Measurements from ENCODE around the gene AUTS2.

AUTS2 gene

DNA sequence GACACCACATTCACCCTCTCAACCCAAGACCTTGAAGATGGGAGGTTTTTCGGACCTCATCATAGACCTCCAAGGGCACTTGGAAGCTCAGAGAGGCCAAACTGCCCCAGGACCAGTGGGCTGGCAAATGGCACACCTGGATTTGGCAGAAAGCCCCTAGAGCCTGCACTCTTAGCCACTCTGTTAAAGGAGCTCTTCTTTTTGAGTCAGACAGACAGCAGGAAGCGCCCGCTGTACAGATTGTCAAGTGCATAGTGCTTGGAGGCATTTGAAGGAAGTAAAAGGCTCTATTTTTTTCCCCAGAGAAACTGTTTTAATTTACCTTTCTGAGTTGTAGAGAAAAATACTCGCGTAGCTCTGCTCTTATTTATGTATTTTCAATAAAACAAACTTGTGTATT is 1125.1 kb downstream of the AUTS2 start:
- no peak for DNase-seq

DNA sequence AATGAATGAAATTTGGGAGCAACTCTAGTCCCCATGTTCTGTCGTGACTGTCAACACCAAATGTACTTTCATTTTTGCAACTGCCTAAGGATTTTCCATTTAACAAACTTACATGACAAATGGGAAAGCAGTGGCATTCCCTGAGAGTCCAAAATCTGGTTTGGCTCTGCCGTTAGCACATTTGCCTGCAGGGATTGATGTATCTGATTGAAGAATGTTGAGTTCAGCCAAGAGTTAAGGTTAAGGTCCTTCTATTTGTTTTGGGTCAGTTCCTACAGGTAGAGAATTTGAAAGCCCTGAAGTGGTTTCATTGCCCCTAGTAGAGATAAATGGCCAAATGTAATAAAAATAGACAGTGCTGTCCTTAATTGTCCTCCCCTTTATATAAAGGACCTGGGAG is 1127.2 kb downstream of the AUTS2 start:
- DNase-seq: no peak

DNA sequence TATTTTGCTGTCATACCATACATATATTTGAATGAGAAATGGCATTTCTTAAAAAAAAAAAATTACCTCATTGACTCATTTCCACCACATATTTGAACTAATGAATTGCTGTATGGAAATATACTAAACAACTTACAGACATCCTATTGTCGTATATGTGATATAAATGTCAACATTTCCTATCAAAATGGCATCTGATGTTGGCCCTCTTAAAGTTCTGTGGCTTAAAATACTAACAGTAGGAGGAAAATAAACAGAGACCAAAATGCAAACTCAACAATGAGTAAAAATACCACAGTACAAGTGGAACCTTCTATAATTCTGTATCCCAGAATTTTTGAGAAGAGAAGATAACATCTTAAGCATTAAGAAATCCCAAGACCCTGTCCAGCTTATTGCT is 1128.0 kb downstream of the AUTS2 start:
- DNase-seq: no peak

DNA sequence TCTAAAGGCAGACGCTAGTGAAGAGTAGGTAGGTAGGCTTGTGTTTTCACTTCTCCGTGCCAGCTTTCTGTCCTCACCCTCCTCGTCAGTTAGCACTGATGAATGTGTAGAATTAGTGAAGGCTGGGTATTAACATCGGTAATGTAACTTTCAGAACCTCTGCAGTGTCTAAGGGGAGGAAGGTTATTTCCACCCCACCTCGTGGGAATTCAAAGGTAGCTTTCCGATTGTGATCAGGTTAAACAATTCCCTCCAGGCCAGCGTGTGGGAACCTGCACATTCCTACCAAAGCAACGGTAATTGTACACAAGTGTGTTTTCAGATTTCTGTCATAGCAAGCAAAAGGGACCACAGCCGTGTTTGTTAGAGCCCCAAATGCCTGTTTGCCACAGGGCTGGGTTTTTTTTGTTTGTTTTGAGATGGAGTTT is 1128.7 kb downstream of the AUTS2 start:
- no peak for DNase-seq

DNA sequence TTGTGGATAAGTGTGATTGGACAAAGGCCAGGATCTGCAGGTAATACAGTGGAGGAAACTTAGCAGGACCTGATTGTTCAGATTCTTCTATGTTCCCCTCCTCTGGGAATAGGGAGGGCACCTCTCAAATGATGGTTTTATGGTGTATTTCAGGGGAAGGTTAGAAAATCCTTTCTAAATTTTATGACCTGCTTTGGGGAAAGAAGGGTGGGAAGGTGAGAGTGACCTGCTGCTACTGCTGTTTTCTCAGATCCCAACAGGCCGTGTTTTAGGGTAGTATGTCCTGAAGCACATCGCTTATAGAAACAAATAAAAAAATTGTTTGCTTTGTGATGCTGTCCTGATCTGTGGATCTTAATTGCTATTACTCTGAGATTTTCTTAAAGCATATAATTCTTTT is 1129.6 kb downstream of the AUTS2 start:
- DNase-seq: no peak

DNA sequence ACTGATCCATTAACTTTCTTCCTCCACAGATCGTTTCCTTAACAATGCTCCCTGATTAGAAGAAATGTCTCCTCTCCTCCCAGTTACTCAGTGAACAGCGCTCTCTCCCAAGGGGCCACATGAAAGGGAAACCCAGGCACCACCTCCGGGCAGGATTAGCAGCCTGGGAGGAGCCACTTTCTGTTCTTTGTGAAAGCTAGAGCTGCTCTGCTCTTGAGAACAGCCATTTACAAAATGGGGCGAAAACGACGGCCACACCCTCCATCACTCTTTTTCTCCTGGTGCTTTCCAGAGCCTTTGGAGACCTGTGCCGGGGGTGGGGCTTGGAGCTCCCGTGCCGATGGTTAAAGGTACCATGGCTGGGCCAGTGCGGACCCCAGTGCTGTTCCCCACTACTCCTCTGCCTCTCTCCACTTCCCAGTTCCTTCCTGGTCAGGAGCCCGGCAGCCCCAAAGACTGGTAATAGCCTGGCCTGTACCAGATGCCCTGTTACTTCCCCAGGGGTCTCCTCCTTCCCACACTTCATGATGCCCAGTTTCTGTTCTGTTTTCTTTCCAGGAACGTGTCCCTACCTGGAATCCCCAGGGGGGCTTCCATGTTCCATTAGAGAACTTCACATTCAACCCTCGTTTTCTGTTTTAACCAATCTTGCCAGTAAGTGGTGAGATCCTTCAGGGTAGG is 1130.7 kb downstream of the AUTS2 start:
- DNase-seq: no peak

DNA sequence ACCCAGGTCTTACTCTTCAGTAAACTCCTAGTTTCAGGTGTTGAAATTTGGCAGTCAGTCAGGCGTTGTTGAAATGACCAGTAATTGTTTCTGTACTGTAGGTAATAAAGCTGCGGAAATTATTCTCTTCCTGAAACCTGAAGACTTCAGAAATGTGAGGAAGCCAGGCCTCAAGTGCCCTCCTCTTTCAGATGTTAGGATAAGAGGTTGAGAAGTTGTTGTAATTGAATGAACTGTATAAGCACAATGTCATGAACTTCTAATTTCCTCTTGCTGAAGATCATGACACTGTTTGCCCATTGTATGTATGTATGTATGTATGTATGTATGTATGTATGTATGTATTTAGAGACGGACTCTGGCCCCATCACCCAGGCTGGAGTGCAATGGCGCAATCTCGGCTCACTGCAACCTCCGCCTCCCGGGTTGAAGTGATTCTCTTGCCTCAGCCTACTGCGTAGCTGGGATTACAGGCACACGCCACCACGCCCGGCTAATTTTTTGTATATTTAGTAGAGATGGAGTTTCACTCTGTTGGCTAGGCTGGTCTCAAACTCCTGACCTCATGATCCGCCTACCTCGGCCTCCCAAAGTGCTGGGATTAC is 1131.4 kb downstream of the AUTS2 start:
- DNase-seq: peak; percentile 88

DNA sequence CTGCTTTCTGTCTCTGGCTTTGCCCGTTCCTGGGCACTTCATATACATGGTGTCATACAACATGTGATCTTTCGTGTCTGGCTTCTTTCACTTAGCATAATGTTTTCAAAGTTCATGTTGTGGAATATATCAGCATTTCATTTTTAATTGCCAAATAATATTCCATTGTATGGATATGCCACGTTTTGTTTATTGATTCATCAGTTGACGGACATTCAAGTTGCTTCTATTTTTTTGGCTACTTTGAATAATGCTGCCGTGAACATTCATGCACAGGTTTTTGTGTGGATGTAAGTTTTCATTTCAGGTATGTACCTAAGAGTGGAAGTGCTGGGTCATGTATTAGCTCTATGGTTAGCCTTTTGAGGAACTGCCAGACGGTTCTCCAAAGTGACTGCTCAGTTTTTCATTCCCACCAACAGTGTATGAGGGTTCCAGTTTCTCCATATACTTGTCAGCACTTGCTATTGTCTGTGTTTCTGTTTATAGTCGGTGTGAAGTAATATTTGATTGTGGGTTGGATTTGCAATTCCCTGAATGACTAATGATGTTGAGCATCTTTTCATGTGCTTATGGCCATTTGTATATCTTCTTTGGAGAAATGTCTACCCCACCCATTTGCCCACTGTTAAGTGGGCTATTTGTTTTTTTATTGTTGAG is 1132.3 kb downstream of the AUTS2 start:
- DNase-seq: no peak

DNA sequence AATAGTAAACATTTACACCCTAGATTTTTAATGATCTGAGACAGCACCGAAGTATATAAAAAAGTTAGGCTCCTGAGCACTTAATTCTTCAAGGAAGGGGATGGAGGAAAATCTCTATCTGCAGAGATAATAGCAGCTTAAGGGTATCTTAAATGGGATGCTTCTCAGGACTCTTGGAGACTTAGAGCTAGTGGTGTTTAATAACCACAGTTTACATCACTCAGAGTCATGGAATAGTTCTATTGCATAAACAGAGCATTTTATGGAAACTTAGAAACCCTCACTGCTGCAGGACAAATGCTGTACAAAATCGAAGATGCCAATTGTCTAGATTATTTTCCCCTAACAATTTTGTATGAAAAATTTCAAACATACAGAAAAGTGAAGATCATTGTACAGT is 1134.8 kb downstream of the AUTS2 start:
- DNase-seq: no peak

DNA sequence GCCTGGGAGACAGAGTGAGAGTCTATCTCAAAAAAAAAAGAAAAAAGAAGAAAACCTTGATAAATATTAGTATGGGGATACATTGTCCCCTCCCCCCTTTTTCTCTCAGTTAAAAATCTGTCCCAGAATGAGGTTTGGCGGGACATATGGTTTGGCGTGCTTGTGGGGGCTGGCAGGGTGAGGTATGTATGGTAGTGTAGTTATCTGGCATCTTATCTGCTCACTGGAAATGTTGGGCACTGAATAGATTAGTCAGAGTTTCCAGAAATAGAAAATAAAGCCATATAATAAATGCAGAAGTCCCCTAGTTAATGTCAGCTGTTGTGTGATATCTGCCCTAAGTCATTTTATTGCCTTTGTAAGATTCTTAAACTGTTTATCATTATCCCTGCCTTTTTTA is 1136.1 kb downstream of the AUTS2 start:
- no peak for DNase-seq

DNA sequence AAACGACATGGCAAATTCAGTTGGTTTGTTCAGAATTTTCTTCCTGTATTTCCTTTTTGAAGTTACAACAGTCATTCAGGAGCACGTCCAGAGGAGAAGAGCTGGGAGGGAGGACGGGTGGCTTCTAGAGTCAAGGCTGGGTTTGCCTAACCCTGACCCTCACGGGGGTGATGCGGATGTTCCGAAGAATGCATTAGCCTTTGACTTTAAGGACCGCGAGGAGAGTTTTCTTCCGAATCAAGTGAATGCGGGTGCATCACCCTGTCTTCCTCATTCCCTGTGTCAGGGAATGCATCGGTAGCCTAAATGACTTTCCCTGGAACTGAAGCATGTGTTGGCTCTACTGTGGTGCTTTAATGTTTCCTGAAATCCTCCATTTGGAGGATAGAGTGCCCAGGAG is 1137.0 kb downstream of the AUTS2 start:
- no peak for DNase-seq

DNA sequence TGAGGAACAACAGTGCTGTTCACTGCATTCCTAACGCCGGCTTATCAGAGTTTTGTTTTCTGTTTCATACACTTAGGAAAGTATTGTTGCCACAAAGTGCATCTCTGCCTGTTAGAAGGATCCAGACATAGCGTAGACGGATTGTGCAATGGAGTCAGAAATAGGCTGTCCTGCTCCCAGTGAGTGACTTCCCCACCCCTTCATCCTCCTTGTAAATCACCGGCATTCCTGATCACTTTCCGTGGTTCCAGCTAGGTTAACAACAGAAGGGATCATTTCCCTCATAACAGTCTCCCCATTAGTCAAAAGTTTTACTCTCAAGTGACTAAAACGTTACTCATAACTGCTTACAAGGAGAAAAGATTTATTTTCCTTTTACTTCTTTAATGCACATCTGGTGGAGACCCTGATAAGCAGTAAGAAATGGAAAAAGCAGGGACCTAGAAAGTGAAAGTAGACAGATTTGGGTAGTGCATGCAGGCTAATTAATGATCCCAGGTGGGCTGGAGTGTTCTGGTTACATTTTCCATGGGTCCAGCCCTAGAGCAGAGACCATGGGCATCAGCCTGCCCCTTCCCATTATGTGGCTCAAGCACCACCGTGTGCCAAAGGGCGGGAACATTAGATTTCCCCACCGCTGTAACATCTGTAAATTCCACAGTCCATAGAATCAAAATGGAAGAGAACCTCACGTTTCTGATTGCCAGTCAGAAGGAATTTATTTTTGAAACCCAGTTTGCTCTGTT is 1138.6 kb downstream of the AUTS2 start:
- no peak for DNase-seq

DNA sequence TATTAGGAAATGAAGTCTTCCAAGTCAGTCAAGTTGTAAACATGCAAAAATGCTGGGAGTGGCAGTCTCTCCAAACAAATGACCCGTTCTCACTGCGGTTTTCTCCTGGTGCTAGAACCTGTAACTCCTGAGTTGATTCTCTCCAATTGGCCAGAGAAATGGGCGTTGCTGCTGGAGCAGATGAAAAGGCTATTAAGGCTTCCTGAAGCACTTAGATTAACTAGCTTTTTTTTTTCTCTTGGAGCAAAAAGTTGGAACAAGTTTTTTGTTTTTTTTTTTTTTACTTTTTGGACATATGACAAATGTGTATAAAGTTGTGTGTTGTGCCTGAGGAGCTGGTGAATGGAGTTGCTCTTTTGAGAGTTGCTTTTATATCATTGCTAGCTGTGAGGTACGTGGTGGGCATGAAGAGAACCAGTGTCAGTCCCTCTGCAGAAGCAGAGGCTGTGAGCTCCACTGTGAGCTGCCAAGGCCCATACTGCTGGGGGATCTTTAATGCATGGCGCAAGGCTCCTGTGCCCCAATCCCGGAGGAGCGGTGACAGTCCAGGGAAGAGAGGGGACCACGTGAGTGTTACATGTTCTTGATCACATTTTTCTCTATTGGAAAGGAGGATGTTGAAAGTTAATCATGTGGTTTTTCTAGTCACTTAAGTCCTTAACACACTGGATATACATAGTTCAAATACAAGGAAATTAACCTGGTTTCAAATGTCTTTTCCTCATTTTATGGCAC is 1140.0 kb downstream of the AUTS2 start:
- DNase-seq: no peak

DNA sequence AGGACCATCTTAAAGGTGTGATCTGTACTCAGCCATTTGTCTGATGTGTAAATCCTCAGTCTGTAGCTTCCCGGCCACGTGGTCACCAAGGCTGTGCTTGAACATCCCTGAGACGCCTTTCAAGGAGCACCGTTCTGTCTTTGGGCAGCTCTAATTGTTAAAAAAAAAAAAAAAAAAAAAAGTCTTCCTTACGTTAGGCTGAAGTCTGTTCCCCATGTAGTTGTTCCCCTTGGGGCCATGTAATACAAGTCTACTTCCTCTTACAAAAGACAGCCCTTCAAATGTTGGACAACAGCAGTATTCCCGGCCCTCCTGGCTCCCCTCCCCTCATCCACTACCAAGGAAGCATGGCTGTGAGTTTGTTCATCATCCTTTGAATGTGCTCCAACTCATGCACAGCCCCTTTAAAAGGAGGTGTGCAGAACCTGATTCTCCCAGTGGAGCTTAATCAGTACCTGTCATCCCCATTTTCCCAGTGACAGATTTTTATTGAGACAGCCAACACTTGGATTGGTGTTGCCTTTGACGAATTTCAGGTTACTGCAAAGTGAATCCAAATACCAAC is 1141.5 kb downstream of the AUTS2 start:
- DNase-seq: no peak

DNA sequence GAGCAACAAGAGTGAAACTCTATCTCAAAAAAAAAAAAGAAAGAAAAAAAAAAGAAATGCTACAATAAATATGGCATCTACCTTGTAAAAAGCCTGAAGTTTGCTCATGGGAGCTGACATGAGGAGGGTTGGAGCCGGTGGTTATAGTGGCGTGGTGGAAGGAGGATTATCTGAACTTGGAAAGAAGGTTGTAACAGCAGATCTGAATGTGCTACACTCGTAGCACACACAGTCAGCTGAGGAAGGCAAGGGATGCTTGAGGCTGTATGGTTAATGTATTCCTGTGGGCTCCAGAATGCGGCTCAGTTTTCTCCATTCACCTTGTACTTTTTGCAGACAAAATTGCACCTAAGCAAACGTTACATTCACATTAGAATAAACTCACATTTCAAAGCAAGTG is 1143.4 kb downstream of the AUTS2 start:
- DNase-seq: no peak

DNA sequence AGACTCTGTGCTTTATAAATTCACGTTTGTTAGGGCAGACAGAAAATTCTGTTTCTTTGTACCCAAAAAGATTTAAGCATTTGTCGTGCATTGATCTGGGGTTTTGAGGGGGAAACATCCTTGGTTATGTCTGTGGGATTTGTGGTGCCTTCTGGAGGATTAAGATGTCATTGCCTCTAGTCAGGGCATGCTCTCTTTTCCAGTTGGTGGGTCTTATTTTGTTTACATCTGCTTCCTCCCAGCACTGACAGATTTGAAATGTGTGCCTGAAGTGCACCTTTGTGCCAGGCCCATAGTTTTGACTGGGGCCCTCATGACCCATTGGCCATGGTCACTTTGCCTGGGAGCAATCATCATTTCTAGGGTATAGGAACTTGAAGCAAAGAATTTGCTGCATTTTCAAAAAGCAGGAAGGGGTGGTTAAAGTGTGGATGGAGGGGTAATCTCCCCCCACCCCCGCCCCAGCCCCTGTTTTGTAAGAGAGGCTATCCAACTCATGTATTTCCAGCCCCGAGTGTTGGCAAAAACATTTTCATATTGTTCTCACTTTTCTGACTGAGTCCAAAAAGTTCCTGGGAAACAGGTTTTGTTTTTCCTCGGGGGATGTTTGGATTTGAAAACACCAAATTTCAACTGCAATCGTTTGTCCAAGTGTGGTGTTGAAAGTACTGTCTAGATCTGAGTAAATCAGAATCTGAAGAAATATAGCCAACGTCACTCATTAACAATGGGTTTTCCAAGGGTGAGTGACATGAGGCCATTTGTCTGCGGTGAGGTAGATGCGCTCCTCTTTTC is 1145.5 kb downstream of the AUTS2 start:
- no peak for DNase-seq

DNA sequence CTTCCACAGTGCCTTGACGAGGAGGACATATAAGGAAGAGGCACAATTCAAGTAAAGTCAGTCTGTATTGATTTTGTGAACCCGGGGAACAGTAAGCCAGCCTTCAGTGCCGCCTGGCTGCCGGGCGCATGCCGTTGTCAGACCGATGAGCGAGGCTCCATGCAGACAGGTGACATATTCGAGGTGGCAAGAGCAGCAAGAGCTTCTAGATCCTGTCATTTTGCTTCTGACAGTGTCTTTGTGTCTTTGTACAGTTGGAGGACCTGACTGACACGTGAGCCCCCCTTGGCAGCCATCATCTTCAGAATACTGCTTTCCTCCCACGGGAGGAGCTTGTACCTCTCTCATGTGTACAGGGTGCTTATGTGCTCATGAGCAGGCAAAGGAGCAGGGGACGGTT is 1146.2 kb downstream of the AUTS2 start:
- no peak for DNase-seq

DNA sequence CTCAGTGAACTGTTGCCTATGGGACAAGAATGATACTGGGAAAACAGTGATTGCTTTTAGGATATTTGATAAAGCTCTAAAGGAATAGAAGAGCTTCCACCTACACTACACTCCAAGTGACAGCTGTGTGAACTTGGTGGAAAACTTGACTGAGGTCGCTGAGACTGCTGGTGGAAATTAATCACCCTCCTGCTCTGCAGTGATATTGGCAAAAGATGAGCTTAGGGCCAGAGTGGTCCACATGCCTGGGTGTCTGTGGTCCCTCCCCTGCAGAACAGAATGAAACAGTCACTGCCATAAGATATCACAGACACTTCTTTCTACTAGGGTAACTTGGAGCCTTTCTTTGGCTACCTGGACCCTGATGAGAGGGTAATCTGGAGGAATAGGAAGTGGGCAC is 1151.6 kb downstream of the AUTS2 start:
- DNase-seq: no peak

DNA sequence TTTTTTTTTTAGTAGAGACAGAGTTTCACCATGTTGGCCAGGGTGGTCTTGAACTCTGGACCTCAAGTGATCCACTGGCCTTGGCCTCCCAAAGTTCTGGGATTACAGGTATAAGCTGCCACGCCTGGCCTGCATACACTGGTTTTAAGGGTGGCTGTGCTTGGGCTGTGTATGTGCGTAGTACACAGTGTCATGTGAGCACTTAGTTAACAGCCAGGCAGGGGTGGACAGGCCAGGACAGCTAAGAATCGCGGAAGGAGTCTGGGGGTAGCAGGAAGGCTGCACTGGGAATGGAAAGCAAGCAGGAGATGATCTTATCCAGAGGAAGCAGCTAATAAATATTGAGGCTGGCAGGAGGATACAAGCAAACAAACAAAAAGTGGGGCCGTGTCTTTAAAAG is 1153.6 kb downstream of the AUTS2 start:
- no peak for DNase-seq

DNA sequence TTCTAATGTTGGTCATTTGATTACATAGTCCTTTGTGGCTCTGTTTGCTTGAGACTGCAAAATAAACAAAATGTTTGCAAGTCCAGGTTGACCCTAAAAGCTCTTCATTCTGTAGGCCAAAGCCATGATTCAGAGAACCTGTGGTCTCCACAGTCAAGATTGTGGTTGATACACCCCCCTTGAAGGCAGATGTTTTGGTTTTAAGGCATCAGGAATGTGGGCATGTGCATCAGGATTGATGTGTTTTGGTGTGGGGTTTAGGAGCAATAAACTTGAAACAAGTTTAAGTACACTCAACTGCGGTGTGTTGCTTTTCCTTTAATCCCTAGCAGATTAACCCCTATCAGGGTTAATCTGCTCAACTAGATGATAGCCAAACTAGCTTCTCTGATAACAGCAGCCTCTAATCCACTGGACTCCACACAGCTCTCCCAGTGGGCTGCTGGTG is 1154.5 kb downstream of the AUTS2 start:
- no peak for DNase-seq

DNA sequence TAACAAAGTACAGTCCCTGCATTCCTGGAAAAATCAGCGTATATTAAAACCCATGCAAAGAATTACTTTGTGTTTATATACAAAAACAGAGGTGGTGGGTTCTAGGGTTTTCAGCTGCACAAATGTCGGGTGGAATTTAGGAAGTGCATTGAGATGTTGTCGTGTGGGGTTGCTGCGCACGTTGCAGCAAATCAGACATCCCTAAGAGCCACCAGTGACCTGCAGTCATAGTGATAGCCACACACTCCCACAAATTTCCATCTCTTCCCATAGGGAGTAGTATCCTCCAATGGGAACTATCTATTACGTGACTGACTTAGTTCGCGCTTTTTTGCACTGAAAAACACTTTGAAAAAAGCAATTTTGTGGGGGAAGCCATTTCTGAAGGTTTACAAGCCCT is 1158.5 kb downstream of the AUTS2 start:
- no peak for DNase-seq

DNA sequence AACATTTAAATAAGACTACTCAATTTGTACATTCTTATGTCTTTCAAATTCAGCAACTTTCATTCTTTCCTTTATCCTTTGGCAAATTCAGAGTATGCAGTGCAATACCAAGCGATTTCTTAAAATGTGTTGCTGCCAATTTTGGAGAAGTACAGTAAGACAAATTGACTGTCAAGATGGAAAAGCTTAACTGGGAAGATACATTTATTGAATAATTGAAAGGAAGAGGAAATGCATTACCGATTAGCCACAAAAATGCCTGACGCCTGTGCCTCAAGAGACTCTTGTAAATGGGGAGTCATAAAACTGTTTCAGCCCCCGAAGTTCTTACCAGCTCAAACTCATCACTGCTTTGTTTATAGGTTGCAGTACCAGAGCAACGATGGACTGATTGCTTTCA is 1160.4 kb downstream of the AUTS2 start:
- no peak for DNase-seq

Data from NCI-H2029 (cell line).